GM19035 (cell line): ENCODE data around the gene ST3GAL5.

Source experiments
- ATAC-seq: cut with Tn5 transposase; IDR thresholded peaks from one replicate; pipeline ENCODE4 v1.9.1; 2021; ENCODE audit not compliant: unreplicated experiment

The ST3GAL5 gene

GRCh38 chr2:85793584-85793983 is 95.2 kb downstream of the ST3GAL5 start:
- ATAC-seq: no peak

- no peak for ATAC-seq
Measured at GRCh38 chr2:85792783-85793441, 95.9 kb downstream of the ST3GAL5 start.

- no peak for ATAC-seq
Measured at GRCh38 chr2:85791704-85792565, 96.9 kb downstream of the ST3GAL5 start.

GRCh38 chr2:85790499-85791188 is 98.1 kb downstream of the ST3GAL5 start:
- ATAC-seq: no peak

- ATAC-seq: no peak
Measured at GRCh38 chr2:85790032-85790431, 98.8 kb downstream of the ST3GAL5 start.

GRCh38 chr2:85789271-85789670 is 99.5 kb downstream of the ST3GAL5 start:
- ATAC-seq: no peak

GRCh38 chr2:85788603-85789002 is 100.2 kb downstream of the ST3GAL5 start:
- no peak for ATAC-seq

- ATAC-seq: no peak
Measured at GRCh38 chr2:85787981-85788340, 100.8 kb downstream of the ST3GAL5 start.

GRCh38 chr2:85787282-85787980 is 101.4 kb downstream of the ST3GAL5 start:
- no peak for ATAC-seq
